PC-3 (cell line): Measurements from ENCODE around the gene BHLHE23. TPM values are rescaled to one million over a fixed set of nuclear protein-coding genes. Genes with fewer than 3 reads are reported as not detected.

Experiments
- ATAC-seq: fragments of 200-7000 bp; cut with Tn5 transposase; 2 replicates; pipeline ENCODE4 v1.9.1; 2020; ENCODE audit warnings: mild to moderate bottlenecking, moderate library complexity
- BruUV-seq: library from RNA; stranded (reverse); fragments of 400-500 nt; replicated peaks from 2 replicates; lab custom pipeline; 2021; lab: Mats Ljungman, UMichigan
- CTCF ChIA-PET: fragments of 300-600 bp; sonication (Branson Sonifier 250); formaldehyde crosslinking; loops from one replicate; lab custom pipeline; 2022; ENCODE audit warnings: antibody characterized with exemption; lab: Charles Lee
- POLR2A ChIA-PET: fragments of 300-600 bp; sonication (Branson Sonifier 250); formaldehyde crosslinking; loops from one replicate; lab custom pipeline; 2022; ENCODE audit warnings: antibody characterized with exemption; ENCODE audit not compliant: unreplicated experiment; lab: Charles Lee
- DNase-seq: peaks from one replicate; pipeline ENCODE4 v3.0.0-alpha.2; 2015
- H2AFZ ChIP-seq: fragments of 300-600 bp; sonication (generic); 2 replicates; pipeline ENCODE4 v1.6.0; 2016; ENCODE audit warnings: antibody characterized with exemption, low read length
- H3F3A ChIP-seq: fragments of 300-600 bp; sonication (generic); one replicate; pipeline ENCODE4 v1.6.0; 2017; ENCODE audit warnings: antibody characterized with exemption, low read length, control low read depth, mild to moderate bottlenecking; ENCODE audit not compliant: unreplicated experiment
- H3K27ac ChIP-seq: fragments of 300-600 bp; sonication (generic); 2 replicates; pipeline ENCODE4 v1.5.1; 2016; ENCODE audit warnings: mild to moderate bottlenecking, low read length
- H3K27me3 ChIP-seq: fragments of 300-600 bp; sonication (generic); 2 replicates; pipeline ENCODE4 v1.6.1; 2016; ENCODE audit warnings: low read length, mixed read lengths
- H3K36me3 ChIP-seq: fragments of 300-600 bp; sonication (generic); 2 replicates; pipeline ENCODE4 v1.6.1; 2016; ENCODE audit warnings: low read depth, mixed run types, low read length, mixed read lengths
- H3K4me1 ChIP-seq: fragments of 300-600 bp; sonication (generic); 2 replicates; pipeline ENCODE4 v1.5.1; 2016; ENCODE audit warnings: low read length; ENCODE audit not compliant: insufficient read depth
- H3K4me2 ChIP-seq: fragments of 300-600 bp; sonication (generic); 2 replicates; pipeline ENCODE4 v1.6.0; 2016; ENCODE audit warnings: low read length
- H3K4me3 ChIP-seq: fragments of 300-600 bp; sonication (generic); 2 replicates; pipeline ENCODE4 v1.5.1; 2016; ENCODE audit warnings: mild to moderate bottlenecking, low read length, mixed read lengths
- H3K79me2 ChIP-seq: fragments of 300-600 bp; sonication (generic); 2 replicates; pipeline ENCODE4 v1.6.1; 2017; ENCODE audit warnings: low read length, mixed read lengths
- H3K9ac ChIP-seq: fragments of 300-600 bp; sonication (generic); 2 replicates; pipeline ENCODE4 v1.6.0; 2016; ENCODE audit warnings: mild to moderate bottlenecking, low read length
- H3K9me2 ChIP-seq: fragments of 300-600 bp; sonication (generic); replicated peaks from 2 replicates; pipeline ENCODE4 v1.6.1; 2016; ENCODE audit warnings: mixed run types, low read length, mixed read lengths
- H3K9me3 ChIP-seq: fragments of 300-600 bp; sonication (generic); 2 replicates; pipeline ENCODE4 v1.6.1; 2016; ENCODE audit warnings: low read length, mixed read lengths
- H4K20me1 ChIP-seq: fragments of 300-600 bp; sonication (generic); 2 replicates; pipeline ENCODE4 v1.6.1; 2016; ENCODE audit warnings: low read length, mixed read lengths
- CTCF ChIP-seq: fragments of 300-600 bp; sonication (generic); conservative IDR thresholded peaks from 2 replicates; pipeline ENCODE4 v1.5.1; 2017; ENCODE audit warnings: antibody characterized with exemption, low read depth, mild to moderate bottlenecking, low read length
- EZH2 ChIP-seq: fragments of 300-600 bp; sonication (generic); IDR thresholded peaks from one replicate; pipeline ENCODE4 v1.6.1; 2017; ENCODE audit warnings: antibody characterized with exemption, mild to moderate bottlenecking, low read length; ENCODE audit not compliant: unreplicated experiment
- EZH2phosphoT487 ChIP-seq: fragments of 300-600 bp; sonication (generic); IDR thresholded peaks from 2 replicates; pipeline ENCODE4 v1.6.1; 2018; ENCODE audit warnings: mild to moderate bottlenecking, antibody characterized with exemption, low read length, borderline replicate concordance
- intact Hi-C: fragments of 100-400 bp; cut with micrococcal nuclease; formaldehyde crosslinking; loops from 2 replicates; pipeline ENCODE4 v1.9.0; 2023
- total RNA-seq: library from RNA; depleted of rRNA; stranded (reverse); fragments of >200 nt; gene quantifications from 2 replicates; pipeline ENCODE4 v1.2.3, GENCODE V29; 2014

BHLHE23 gene
- total RNA-seq, 1 experiment from 2014 or later: not detected

DNA sequence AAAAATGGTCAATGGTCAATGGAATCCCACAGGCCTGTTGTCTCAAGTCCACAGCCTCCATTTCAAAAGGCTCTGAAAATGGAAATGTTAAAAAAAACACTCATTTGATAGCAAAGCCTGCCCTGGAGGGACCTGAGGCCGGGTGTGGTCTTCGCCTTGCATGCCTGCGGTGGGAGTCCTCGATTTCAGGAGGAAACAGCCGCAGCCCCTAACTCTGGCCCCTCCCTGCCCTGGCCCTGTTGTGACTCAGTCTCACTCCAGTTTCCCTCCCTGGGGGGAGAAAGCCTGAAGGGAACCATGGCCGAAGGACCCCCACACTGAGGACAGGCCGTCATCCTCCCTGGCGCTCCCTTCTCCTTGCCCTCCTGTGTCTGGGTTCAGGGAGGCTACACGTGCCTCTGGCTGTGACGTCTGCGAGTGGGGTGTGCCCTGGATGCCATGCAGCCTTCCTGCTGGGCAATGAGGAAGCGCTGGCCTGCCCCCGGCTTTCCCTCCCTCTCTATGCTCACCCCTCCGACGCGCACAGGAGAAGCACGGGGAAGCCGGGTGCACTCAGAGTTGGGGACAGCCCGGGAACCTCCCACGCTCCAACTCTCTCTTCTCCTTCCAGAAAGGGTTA, 9.2 kb downstream of the BHLHE23 start:
- Histone ChIP-seq H3K36me3 (no peaks in the 10 kb centered on the region), H3K9ac (no peak overlapping the region), H3K4me2 (no peak overlapping the region), H4K20me1 (no peaks in the 10 kb centered on the region), H3K4me3 (no peak overlapping the region), H3F3A (no peaks in the 10 kb centered on the region), H3K4me1 (peaks cover 6% of the 10 kb centered on the region; the same call in 1 of the 2 replicates), H3K9me2 (no peaks in the 10 kb centered on the region), H2AFZ (no peak overlapping the region), H3K27me3 (0 out of 2 replicates have a peak, but pooled peaks cover 7% of the 10 kb centered on the region), H3K9me3 (no peaks in the 10 kb centered on the region), H3K79me2 (no peaks in the 10 kb centered on the region), H3K27ac (no peak overlapping the region)
- CTCF ChIA-PET: no interaction called here
- DNase-seq: no peak
- POLR2A ChIA-PET: no interaction called here
- intact Hi-C loops: no loop called here
- ATAC-seq: no peak
- BruUV-seq: no TSS peak
- TF ChIP-seq EZH2 (no peak), CTCF (no peak), EZH2phosphoT487 (no peak)

DNA sequence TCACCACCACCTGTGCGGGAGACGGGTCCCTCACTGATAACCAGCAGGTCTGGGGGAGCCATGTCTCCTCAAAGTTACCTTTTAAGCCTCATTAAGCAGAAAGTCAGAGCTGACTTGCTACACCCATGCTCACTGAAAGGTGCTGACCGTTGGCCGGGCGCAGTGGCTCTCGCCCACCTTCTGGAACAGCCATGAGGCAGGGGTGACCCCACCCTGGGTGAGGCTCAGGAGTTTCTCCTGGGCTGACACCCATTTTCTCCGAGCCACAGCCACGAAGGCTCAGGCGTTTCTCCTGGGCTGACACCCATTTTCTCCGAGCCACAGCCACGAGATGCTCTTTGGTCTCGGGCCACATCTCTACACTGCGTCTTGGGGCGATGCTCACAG, 10.2 kb downstream of the BHLHE23 start:
- no TSS peak for BruUV-seq
- no peak overlapping the region for H3K27ac ChIP-seq
- no peaks in the 10 kb centered on the region for H3K79me2 ChIP-seq
- H2AFZ ChIP-seq: no peak overlapping the region
- ChIA-PET CTCF (no interaction called here), POLR2A (no interaction called here)
- no peak overlapping the region for H3K4me3 ChIP-seq
- no peak for ATAC-seq
- no peak overlapping the region for H3K9ac ChIP-seq
- no peaks in the 10 kb centered on the region for H3K9me3 ChIP-seq
- TF ChIP-seq CTCF (no peak), EZH2 (no peak), EZH2phosphoT487 (no peak)
- no peaks in the 10 kb centered on the region for H4K20me1 ChIP-seq
- peaks cover 11% of the 10 kb centered on the region for H3K27me3 ChIP-seq
- no peak overlapping the region for H3K4me2 ChIP-seq
- no peaks in the 10 kb centered on the region for H3K4me1 ChIP-seq
- no peak for DNase-seq
- H3K36me3 ChIP-seq: no peaks in the 10 kb centered on the region
- intact Hi-C loops: no loop called here
- H3F3A ChIP-seq: no peaks in the 10 kb centered on the region
- no peaks in the 10 kb centered on the region for H3K9me2 ChIP-seq

DNA sequence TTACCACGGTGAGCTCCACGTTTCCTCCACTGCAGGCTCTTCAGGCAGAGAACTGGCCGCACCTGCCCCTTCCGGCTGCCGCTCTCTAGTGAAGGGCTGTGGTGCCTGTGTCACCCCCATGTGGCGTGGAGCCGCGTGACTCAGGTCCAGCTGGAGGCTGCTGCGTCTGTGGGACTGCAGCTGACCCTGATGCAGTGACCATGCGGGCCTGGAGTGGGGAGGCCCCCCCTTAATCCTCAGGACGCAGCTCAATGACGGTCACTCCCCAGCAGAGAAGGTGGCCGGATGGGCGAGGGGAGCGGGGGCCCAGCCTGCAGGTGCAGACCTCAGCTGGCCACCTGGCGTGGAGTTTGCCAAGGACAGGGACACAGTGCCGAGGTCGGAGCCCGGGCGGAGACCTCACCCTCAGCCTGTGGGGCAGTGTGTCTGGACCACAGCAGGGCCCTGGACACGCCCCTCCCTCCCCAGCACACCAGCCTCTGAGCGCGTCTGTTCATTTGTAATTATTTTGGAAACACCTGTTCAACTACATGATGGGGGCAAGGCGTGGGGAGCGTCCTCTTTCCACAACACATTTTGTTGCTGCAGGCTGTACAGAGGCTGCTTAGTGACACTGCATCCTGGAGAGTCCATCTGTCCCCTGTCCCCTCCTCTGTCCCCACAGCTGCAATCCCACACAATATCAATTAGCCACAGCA, 10.7 kb downstream of the BHLHE23 start:
- intact Hi-C loops: no loop called here
- no peak overlapping the region for H2AFZ ChIP-seq
- DNase-seq (no peak), ATAC-seq (no peak)
- no peaks in the 10 kb centered on the region for H3F3A ChIP-seq
- peaks cover 16% of the 10 kb centered on the region for H3K27me3 ChIP-seq
- H3K79me2 ChIP-seq: no peaks in the 10 kb centered on the region
- no peaks in the 10 kb centered on the region for H3K9me3 ChIP-seq
- BruUV-seq: no TSS peak
- H4K20me1 ChIP-seq: no peaks in the 10 kb centered on the region
- H3K36me3 ChIP-seq: no peaks in the 10 kb centered on the region
- no peak overlapping the region for H3K9ac ChIP-seq
- CTCF ChIA-PET: no interaction called here
- no peaks in the 10 kb centered on the region for H3K4me1 ChIP-seq
- POLR2A ChIA-PET: interaction anchor here (0.6 kb wide), 1 partner anchor 228 kb away, joined by 7 read pairs; no protein-coding TSS in a partner anchor
- no peak overlapping the region for H3K4me3 ChIP-seq
- no peaks in the 10 kb centered on the region for H3K9me2 ChIP-seq
- H3K27ac ChIP-seq: no peak overlapping the region
- H3K4me2 ChIP-seq: no peak overlapping the region
- TF ChIP-seq CTCF (no peak), EZH2phosphoT487 (no peak), EZH2 (no peak)
